HTERT RPE-1 (cell line): ENCODE data around the gene ZNF358.
"Not testable (repeated sequence)": the region's sequence is repeated elsewhere in the genome, so short reads cannot be mapped to it uniquely, and the experiment has no call there.

Source experiments
- in situ Hi-C: fragments of 300-500 bp; cut with MboI; formaldehyde crosslinking; loops from 4 replicates; pipeline ENCODE4 v1.14.3; 2020; ENCODE audit warnings: low sequenced_read_pairs

ZNF358 gene

GRCh38 chr19:7535047-7535997, 19.4 kb downstream of the ZNF358 start, which contains the start of gene PNPLA6:
TSS of gene PNPLA6 (plus strand) at chr19:7535717. CDS start at chr19:7535789, 72 bp downstream.
- in situ Hi-C loops = no loop called here

- in situ Hi-C loops = no loop called here
Observed at GRCh38 chr19:7535998-7536695, 20.2 kb downstream of the ZNF358 start.

GRCh38 chr19:7538990-7539389, 23.1 kb downstream of the ZNF358 start:
- in situ Hi-C loops = not testable (repeated sequence)

DNA sequence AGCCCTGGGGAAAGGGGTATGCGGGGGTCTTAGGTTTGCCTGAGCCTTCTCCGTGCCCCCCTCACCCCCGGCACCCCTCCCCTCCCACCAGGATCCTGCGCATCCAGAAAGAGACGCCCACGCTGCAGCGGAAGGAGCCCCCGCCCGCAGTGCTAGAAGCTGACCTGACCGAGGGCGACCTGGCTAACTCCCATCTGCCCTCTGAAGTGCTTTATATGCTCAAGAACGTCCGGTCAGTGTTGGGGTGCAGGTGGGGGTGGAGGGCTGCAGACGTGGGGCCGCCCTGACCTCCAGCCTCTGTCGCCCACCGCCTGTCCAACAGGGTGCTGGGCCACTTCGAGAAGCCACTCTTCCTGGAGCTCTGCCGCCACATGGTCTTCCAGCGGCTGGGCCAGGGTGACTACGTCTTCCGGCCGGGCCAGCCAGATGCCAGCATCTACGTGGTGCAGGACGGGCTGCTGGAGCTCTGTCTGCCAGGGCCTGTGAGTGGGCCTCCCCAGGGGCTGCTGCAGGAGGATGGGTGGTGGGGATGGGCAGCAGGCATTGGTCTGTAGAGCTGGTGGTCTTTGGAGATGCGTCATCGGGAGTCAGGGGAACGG, 24.0 kb downstream of the ZNF358 start:
- in situ Hi-C loops = no loop called here

- in situ Hi-C loops = no loop called here
Observed at GRCh38 chr19:7540761-7541474, 25.0 kb downstream of the ZNF358 start.

- in situ Hi-C loops = no loop called here
Observed at GRCh38 chr19:7541475-7541824, 25.5 kb downstream of the ZNF358 start.

GRCh38 chr19:7541828-7542443, 26.0 kb downstream of the ZNF358 start:
- in situ Hi-C loops = no loop called here

- in situ Hi-C loops = no loop called here
Observed at GRCh38 chr19:7542556-7543348, 26.8 kb downstream of the ZNF358 start.

DNA sequence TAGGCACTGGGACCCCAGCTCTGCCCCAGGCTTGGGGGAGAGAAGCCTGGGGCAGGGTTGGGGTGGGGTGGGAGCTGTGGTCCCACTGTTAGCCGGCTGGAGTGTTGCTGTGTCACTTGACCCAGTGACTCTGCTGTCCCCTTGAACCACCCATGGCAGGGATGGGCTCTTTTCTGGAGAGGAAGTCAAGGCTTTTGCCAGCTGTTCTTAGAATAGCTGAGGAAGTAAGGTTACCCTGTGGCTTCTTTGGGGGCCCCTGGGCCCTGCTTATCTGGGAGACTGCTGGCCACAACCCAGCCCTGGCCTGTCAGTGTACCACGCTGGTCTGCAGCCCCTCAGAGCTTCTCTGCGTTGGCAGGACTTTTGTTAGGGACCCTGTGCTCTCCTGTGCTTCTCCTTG, 28.7 kb downstream of the ZNF358 start:
- in situ Hi-C loops = no loop called here

- in situ Hi-C loops = no loop called here
Observed at GRCh38 chr19:7545300-7545699, 29.4 kb downstream of the ZNF358 start.

GRCh38 chr19:7545904-7546303, 30.0 kb downstream of the ZNF358 start:
- in situ Hi-C loops = no loop called here

DNA sequence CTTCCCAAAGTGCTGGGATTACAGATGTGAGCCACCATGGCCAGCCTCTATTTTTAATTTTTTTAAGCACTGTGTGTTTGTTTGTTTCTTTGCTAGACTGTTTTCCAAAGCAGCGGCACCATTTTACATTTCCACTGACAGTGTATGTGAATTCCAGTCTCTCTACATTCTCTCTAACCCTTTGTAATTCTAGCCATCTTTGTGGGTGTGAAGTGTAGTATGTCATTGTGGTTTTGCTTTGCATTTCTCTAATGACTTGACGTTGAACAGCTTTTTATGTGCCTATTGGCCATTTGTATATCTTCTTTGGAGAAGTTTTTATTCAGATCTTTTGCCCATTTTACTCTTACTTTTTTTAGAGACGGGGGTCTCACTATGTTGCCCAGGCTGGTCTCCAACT, 31.3 kb downstream of the ZNF358 start:
- in situ Hi-C loops = no loop called here

DNA sequence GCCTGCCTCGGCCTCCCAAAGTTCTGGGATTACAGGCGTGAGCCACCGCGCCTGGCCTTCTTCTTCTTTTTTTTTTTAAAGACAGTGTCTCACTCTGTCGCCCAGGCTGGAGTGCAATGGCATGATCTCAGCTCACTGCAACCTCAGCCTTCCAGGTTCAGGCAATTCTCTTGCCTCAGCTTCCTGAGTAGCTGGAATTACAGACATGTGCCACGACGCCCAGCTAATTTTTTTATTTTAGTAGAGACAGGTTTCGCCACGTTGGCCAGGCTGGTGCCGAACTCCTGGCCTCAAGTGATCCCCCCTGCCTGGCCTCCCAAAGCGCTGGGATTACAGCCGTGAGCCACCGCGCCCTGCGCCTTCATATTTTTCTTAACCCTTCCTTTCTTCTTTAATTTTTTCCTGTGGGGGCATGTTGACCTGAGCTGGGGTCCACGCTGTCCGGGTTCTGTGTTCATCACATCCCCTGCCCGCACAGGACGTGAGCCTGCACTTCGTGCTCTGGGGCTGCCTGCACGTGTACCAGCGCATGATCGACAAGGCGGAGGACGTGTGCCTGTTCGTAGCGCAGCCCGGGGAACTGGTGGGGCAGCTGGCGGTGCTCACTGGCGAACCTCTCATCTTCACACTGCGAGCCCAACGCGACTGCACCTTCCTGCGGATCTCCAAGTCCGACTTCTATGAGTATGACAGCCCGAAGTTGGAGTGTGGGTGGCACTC, 33.7 kb downstream of the ZNF358 start:
- in situ Hi-C loops = no loop called here

DNA sequence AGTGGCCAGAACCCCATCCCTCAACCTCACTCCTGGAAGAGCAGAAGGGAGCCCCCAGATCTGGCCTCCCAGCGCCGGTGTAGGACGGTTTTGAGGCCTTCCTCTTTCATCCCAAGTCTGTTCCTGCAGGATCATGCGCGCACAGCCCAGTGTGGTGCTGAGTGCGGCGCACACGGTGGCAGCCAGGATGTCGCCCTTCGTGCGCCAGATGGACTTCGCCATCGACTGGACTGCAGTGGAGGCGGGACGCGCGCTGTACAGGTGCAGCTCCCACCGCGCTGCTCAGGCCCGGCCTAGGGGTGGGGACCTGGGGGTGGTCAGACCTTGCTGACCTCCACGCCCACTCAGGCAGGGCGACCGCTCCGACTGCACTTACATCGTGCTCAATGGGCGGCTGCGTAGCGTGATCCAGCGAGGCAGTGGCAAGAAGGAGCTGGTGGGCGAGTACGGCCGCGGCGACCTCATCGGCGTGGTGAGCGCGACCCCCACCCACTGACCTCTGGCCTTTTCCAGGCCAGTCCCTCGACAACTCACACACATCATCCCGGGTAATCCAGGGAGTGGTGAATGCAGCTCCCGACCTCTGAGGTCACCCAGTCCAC, 34.4 kb downstream of the ZNF358 start:
- in situ Hi-C loops = no loop called here

DNA sequence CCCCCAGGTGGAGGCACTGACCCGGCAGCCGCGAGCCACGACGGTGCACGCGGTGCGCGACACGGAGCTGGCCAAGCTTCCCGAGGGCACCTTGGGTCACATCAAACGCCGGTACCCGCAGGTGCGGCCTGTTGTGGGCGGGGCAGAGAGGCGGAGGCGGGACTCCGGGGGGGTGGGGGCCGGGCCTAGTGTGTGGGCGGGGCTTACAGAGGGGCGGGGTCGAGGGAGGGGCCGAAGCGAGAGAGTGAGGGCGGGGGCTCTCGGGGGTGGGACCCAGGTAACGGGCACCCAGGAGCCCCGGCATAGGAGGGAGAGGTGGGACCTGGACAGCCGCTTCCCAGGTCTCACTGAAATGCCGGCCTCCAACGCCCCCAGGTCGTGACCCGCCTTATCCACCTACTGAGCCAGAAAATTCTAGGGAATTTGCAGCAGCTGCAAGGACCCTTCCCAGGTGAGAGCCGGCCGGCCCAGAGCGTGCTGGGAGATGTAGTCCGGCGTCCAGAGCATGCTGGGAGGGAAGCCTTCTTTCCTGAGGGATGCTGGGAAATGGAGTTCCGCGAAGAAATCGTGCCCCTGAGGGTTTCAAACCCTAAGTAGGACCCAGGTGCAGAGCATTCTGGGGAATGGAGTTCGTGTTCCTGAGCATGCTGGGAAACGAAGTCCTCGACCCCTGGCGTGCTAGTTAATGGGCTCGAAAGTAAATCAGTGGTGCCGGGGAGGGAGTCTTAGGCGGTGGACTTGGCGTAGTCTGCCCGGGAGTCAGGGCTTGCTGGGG, 35.3 kb downstream of the ZNF358 start:
- in situ Hi-C loops = no loop called here

- in situ Hi-C loops = no loop called here
Observed at GRCh38 chr19:7552781-7553180, 36.9 kb downstream of the ZNF358 start.

DNA sequence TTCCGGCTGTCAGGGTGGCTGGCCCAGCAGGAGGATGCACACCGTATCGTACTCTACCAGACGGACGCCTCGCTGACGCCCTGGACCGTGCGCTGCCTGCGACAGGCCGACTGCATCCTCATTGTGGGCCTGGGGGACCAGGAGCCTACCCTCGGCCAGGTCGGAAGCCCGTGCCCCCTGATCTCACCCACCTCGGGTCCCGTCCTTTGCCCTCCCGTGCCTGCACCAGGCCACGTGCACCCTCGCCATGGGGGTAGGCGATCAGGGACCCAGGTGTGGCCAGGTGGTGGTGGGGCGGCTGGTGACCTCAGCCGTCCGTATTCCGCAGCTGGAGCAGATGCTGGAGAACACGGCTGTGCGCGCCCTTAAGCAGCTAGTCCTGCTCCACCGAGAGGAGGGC, 38.7 kb downstream of the ZNF358 start:
- in situ Hi-C loops = no loop called here
